Sigmoid colon (tissue), 7 donors: ENCODE data around the gene PSMA5. TPM values are rescaled to one million over a fixed set of nuclear protein-coding genes. Genes with fewer than 3 reads are reported as not detected.
A peak's percentile ranks its signal among the peaks of the same experiment; 100 is the strongest.

Experiments
- DNase-seq: peaks from one replicate; pipeline ENCODE4 v3.0.0-alpha.2; 2019
- H3K27ac ChIP-seq, 4 donors: fragments of 200-600 bp; sonication (generic); one replicate each; pipeline ENCODE4 v1.5.1; 2016 to 2019; ENCODE audit warnings: mild to moderate bottlenecking in 1 of 4
- H3K27me3 ChIP-seq, 3 donors: fragments of 200-600 bp; sonication (generic); one replicate each; pipeline ENCODE4 v1.5.1; 2019; ENCODE audit warnings: mild to moderate bottlenecking in 1 of 3
- H3K36me3 ChIP-seq, 4 donors: fragments of 200-600 bp; sonication (generic); one replicate each; pipeline ENCODE4 v1.5.1; 2016 to 2019
- H3K4me1 ChIP-seq, 4 donors: fragments of 200-600 bp; sonication (generic); one replicate each; pipeline ENCODE4 v1.5.1; 2017 to 2019
- H3K4me3 ChIP-seq, 4 donors: fragments of 200-600 bp; sonication (generic); one replicate each; pipeline ENCODE4 v1.5.1; 2017 to 2019; ENCODE audit warnings: mild to moderate bottlenecking in 2 of 4, moderate library complexity in 1 of 4
- H3K9me3 ChIP-seq, 4 donors: fragments of 200-600 bp in 3 of 4; sonication (generic) in 3 of 4; one replicate each; pipeline versions ENCODE4 v1.5.1 to v1.6.1; 2013 to 2019
- CTCF ChIP-seq, 4 experiments: fragments of 450-650 bp in 3 of 4; fragments of 200-600 bp in 1 of 4; IDR thresholded peaks; one replicate each; pipeline ENCODE4 v1.5.1; 2016 to 2019; ENCODE audit warnings: antibody characterized with exemption in 4 of 4, mild to moderate bottlenecking in 3 of 4, moderate library complexity in 2 of 4
- EP300 ChIP-seq, 4 donors: sonication (generic); formaldehyde crosslinking; IDR thresholded peaks; one replicate each; pipeline ENCODE4 v1.6.1; 2017; ENCODE audit warnings: antibody characterized with exemption in 4 of 4
- POLR2A ChIP-seq, 2 donors: fragments of 450-650 bp; IDR thresholded peaks; one replicate each; pipeline ENCODE4 v1.6.1; 2016; ENCODE audit warnings: antibody characterized with exemption in 2 of 2, mild to moderate bottlenecking in 2 of 2, moderate library complexity in 2 of 2
- POLR2AphosphoS5 ChIP-seq, 4 donors: sonication (generic); formaldehyde crosslinking; IDR thresholded peaks; one replicate each; pipeline ENCODE4 v1.6.1; 2017; ENCODE audit warnings: antibody characterized with exemption in 4 of 4
- WGBS, 2 donors: extraction: QIAGEN DNeasy Blood & Tissue Kit; methylation state at CpG; one replicate each; pipeline ENCODE4 v1.1.7; 2013; 5-methylcytosine and 5-hydroxymethylcytosine counted together
- intact Hi-C: fragments of 100-400 bp; cut with DNase I; formaldehyde crosslinking; loops from one replicate; pipeline ENCODE4 v1.15.1; 2023
- polyA plus RNA-seq, 3 donors: library from polyadenylated mRNA; stranded (reverse); fragments of 200-250 nt; gene quantifications; one replicate each; pipeline ENCODE4 v1.2.3, GENCODE V29; 2013
- total RNA-seq, 4 donors: library from RNA; depleted of rRNA; stranded (reverse); fragments of >200 nt; gene quantifications; one replicate each; pipeline ENCODE4 v1.1.0, GENCODE V29; 2016
- donor health status: healthy with polysubstance abuse.
- donor health status: Bipolar disorder and iron deficiency.
- donor health status: healthy.

Gene PSMA5
- total and polyA plus RNA-seq, 7 donors, result 18.8 to 113 (median 57.6) TPM

DNA sequence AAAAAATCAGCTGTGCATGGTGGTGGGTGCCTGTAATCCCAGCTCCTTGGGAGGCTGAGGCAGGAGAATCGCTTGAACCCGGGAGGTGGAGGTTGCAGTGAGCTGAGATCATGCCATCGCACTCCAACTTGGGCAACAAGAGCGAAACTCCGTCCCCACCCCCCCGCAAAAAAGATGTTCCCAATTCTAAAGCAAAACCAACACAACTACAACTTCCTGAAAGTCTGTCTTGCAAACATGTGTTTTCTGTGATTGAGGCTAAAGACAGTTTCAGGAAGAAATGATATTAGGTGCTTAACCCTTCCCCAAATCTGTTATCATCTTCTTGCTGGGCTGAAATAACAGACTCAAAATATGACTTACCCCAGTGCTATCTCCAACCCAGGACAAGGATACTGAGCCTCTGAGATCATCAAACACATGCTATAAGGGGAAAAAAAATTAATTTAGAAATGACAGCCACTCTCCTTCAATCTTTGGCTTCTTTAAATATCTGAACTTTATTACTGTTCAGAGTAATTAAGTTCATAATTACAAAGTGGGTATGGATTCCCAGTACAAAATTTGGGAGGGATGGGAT is 57.0 kb downstream of the PSMA5 start:
- intact Hi-C loops, result no loop called here
- WGBS, 2 donors, result 83 to 91% methylated on average over 6 of the region's 6 CpGs
- Histone ChIP-seq H3K4me1 (peaks cover 0 to 57% (median 44%) of the 10 kb centered on the region in 4 donors), H3K27me3 (no peaks in the 10 kb centered on the region), H3K9me3 (no peaks in the 10 kb centered on the region), H3K4me3 (no peak overlapping the region), H3K27ac (peak overlapping the region; percentile 76 to 92 (median 88)), H3K36me3 (peaks cover 0 to 22% (median 9%) of the 10 kb centered on the region in 4 donors)
- TF ChIP-seq EP300 (IDR thresholded peaks at IDR 0.05), result no peak
- TF ChIP-seq CTCF (IDR thresholded peaks at IDR 0.05), result no peak
- TF ChIP-seq POLR2A (IDR thresholded peaks at IDR 0.05), result no peak
- TF ChIP-seq POLR2AphosphoS5 (IDR thresholded peaks at IDR 0.05), result no peak
- no peak for DNase-seq

DNA sequence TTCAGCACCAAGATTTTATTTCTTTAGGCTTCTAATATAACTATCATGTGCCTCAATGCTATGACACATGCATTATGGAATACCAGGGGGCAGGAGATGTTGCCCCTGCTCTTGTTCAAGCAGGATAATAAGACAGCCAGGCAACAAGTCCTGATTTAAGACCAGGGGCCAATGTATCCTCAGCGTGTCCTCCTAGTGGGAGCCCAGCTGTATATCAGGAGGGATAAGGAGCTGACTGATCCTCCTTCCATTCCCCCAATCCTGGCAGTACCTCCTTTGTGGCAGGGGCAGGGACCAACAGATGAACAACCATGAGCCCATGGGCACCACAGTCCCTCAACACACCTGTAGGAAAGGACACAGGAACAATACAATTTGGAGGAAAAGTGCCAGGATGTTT is 57.8 kb downstream of the PSMA5 start:
- Histone ChIP-seq H3K27me3 (no peaks in the 10 kb centered on the region), H3K9me3 (no peaks in the 10 kb centered on the region), H3K4me3 (no peak overlapping the region), H3K36me3 (peaks cover 0 to 22% (median 9%) of the 10 kb centered on the region in 4 donors), H3K27ac (peak overlapping the region; percentile 76 to 92 (median 88)), H3K4me1 (peaks cover 0 to 51% (median 44%) of the 10 kb centered on the region in 4 donors)
- WGBS, 2 donors, result 88 to 96% methylated on average over 1 of the region's 1 CpG
- intact Hi-C loops, result no loop called here
- no peak for TF ChIP-seq POLR2A (IDR thresholded peaks at IDR 0.05)
- TF ChIP-seq POLR2AphosphoS5 (IDR thresholded peaks at IDR 0.05), result no peak
- TF ChIP-seq CTCF (IDR thresholded peaks at IDR 0.05), result no peak
- TF ChIP-seq EP300 (IDR thresholded peaks at IDR 0.05), result no peak
- no peak for DNase-seq

GRCh38 chr1:109367626-109368025 is 58.6 kb downstream of the PSMA5 start:
- peaks cover 0 to 22% (median 9%) of the 10 kb centered on the region in 4 donors for H3K36me3 ChIP-seq
- TF ChIP-seq POLR2AphosphoS5 (IDR thresholded peaks at IDR 0.05), result no peak
- TF ChIP-seq EP300 (IDR thresholded peaks at IDR 0.05), result no peak
- TF ChIP-seq CTCF (IDR thresholded peaks at IDR 0.05), result no peak
- TF ChIP-seq POLR2A (IDR thresholded peaks at IDR 0.05), result no peak
- intact Hi-C loops, result no loop called here
- H3K27me3 ChIP-seq, result no peaks in the 10 kb centered on the region
- no peaks in the 10 kb centered on the region for H3K9me3 ChIP-seq
- no peak overlapping the region for H3K4me3 ChIP-seq
- no peak for DNase-seq
- H3K27ac ChIP-seq, result peak overlapping the region in 3 of 4 donors; percentile 86 to 92 (median 91)
- H3K4me1 ChIP-seq, result peaks cover 0 to 48% (median 40%) of the 10 kb centered on the region in 4 donors
- 92 to 96% methylated on average over 3 of the region's 3 CpGs for WGBS, 2 donors

DNA sequence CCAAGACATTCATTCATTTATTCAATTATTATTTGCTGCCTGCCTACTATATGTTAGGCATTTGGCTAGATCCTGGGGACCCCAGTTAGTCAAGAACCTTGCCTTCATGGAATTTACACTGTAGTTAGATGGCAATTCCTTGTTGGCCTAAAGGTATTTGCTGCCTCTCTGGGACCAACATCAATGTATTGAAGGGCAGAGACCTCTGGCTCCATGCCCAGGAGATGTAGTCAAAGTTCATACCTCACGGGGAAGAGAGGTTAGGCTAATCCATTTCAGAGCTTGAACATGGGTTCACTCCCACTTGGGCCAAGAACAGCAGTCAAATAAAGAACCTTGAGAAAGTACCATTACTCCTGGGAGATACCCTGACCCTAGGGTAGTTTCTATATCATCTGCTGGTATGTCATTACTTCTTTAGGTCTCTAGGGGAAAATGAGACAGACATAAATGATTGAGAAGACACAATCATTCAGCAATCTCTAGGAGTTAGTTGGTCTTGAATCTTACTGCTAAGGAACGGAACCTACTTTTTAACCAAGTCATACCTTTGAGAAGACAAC is 60.5 kb downstream of the PSMA5 start:
- no peaks in the 10 kb centered on the region for H3K27me3 ChIP-seq
- TF ChIP-seq CTCF (IDR thresholded peaks at IDR 0.05), result no peak
- TF ChIP-seq POLR2AphosphoS5 (IDR thresholded peaks at IDR 0.05), result no peak
- no peak for TF ChIP-seq EP300 (IDR thresholded peaks at IDR 0.05)
- H3K27ac ChIP-seq, result peak overlapping the region in 1 of 4 donors; percentile 7
- peaks cover 0 to 49% (median 34%) of the 10 kb centered on the region in 4 donors for H3K4me1 ChIP-seq
- WGBS, 2 donors, result 61 to 77% methylated on average over 2 of the region's 2 CpGs
- no peaks in the 10 kb centered on the region for H3K9me3 ChIP-seq
- intact Hi-C loops, result no loop called here
- no peak for DNase-seq
- H3K4me3 ChIP-seq, result no peak overlapping the region
- peaks cover 0 to 22% (median 9%) of the 10 kb centered on the region in 4 donors for H3K36me3 ChIP-seq
